Measurements from ENCODE around the gene ATAD5.
A peak's percentile ranks its signal among the peaks of the same experiment; 100 is the strongest.
"Not testable (repeated sequence)": the region's sequence is repeated elsewhere in the genome, so short reads cannot be mapped to it uniquely, and the experiment has no call there.

The ATAD5 gene

DNA sequence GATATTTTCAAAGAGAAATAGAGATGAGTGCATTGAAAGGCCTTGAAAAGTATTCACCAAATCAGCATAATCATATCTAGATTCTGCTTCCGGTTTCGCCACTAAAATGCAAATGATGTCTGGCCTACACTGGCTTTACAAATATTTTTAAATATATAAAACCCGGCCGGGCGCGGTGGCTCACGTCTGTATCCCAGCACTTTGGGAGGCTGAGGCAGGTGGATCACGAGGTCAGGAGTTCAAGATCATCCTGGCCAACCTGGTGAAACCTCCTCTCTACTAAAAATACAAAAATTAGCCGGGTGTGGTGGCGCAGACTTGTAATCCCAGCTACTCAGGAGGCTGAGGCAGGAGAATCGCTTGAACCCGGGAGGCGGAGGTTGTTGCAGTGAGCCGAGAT is 8.8 kb upstream of the ATAD5 start:
- POLR2A ChIA-PET; H3K36me3 ChIP-seq (ENCODE audit: control insufficient read depth in 4 of 4, insufficient read depth in 4 of 4, low read length in 3 of 4); H3K27me3 ChIP-seq (replicated peaks in 2 of 5; ENCODE audit: control insufficient read depth in 4 of 5, insufficient read depth in 5 of 5, low read length in 4 of 5); H3K9me3 ChIP-seq (ENCODE audit: control extremely low read depth in 1 of 5, control insufficient read depth in 4 of 5, insufficient read depth in 2 of 5, low read depth in 1 of 5, low read length in 4 of 5): not testable (repeated sequence)
- Histone ChIP-seq H3K4me1 (ENCODE audit: control extremely low read depth in 1 of 4, control insufficient read depth in 4 of 4, insufficient read depth in 4 of 4, low read length in 3 of 4) (peaks cover 24 to 68% (median 59%) of the 10 kb centered on the region in 4 experiments), H3K27ac (ENCODE audit: insufficient read depth in 1 of 2, low read depth in 1 of 2, low read length in 2 of 2, poor library complexity in 1 of 2, severe bottlenecking in 2 of 2) (peak overlapping the region; percentile 4 to 86), H3K4me3 (ENCODE audit: control insufficient read depth in 1 of 7, extremely low read depth in 1 of 7, insufficient read depth in 4 of 7, low read depth in 2 of 7, low read length in 6 of 7) (peak overlapping the region in 6 of 7 experiments; percentile 82 to 98 (median 94))
- CTCF ChIA-PET, result interaction anchor here (0.6 to 3.4 kb wide), 4 partner anchors 13 to 36 kb away, joined by 3 to 23 read pairs (median 4); no protein-coding TSS in a partner anchor
- WGBS (ENCODE audit: insufficient coverage), result 0% methylated on average over 2 of the region's 14 CpGs
- peak in 2 of 3 donors; percentile 40 to 55 for DNase-seq

DNA sequence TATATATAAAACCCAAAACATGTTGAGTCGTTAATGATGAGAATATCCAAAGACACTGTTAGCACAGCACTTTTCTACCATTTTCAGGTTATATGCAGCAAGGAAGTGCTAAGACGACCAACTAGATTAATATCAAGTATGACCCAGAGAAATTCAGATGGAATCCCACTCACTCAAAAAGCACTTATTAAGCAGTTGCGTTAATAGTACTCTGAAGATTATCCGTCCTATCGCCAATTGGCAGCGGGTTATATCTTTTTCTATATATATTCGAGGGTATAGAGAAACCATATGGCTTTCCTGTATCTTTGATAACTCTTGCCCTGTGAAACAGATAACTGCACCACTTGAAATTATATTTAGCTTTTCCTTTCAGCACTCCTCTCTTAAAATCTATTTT is 8.3 kb upstream of the ATAD5 start:
- Histone ChIP-seq H3K36me3 (ENCODE audit: control insufficient read depth in 4 of 4, insufficient read depth in 4 of 4, low read length in 3 of 4) (no peaks in the 10 kb centered on the region), H3K9me3 (ENCODE audit: control extremely low read depth in 1 of 5, control insufficient read depth in 4 of 5, insufficient read depth in 2 of 5, low read depth in 1 of 5, low read length in 4 of 5) (no peaks in the 10 kb centered on the region), H3K4me3 (ENCODE audit: control insufficient read depth in 1 of 7, extremely low read depth in 1 of 7, insufficient read depth in 4 of 7, low read depth in 2 of 7, low read length in 6 of 7) (peak overlapping the region in 6 of 7 experiments; percentile 82 to 98 (median 94)), H3K27ac (ENCODE audit: insufficient read depth in 1 of 2, low read depth in 1 of 2, low read length in 2 of 2, poor library complexity in 1 of 2, severe bottlenecking in 2 of 2) (peak overlapping the region; percentile 79 to 86), H3K27me3 (replicated peaks in 2 of 5; ENCODE audit: control insufficient read depth in 4 of 5, insufficient read depth in 5 of 5, low read length in 4 of 5) (no peaks in the 10 kb centered on the region), H3K4me1 (ENCODE audit: control extremely low read depth in 1 of 4, control insufficient read depth in 4 of 4, insufficient read depth in 4 of 4, low read length in 3 of 4) (peaks cover 24 to 63% (median 57%) of the 10 kb centered on the region in 4 experiments)
- DNase-seq, result peak in 1 of 3 donors; percentile 37
- ChIA-PET CTCF (interaction anchor here (1.2 to 3.8 kb wide), 5 partner anchors 9 to 64 kb away, joined by 3 to 34 read pairs (median 4); no protein-coding TSS in a partner anchor), POLR2A (interaction anchor here (1.8 kb wide), 1 partner anchor 14 kb away, joined by 8 read pairs; no protein-coding TSS in a partner anchor)
- WGBS (ENCODE audit: insufficient coverage), result 20% methylated on average over 1 of the region's 7 CpGs

DNA sequence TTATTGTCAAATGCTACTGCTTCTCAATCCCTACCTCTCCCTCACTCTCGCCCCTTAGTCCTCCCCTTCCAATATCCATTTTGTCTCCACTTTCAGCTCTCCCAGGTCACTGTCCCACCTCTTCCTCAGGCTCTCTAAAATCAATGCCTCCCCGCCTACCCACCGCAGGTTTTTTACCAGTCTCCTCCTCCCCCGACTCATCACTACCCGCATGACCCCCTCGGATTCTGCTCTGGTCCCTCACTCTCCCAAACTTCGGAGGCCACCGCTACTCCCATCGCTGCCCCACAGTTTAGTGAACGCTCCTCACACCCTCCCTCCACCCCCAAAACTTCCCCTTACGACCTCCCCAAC is 7.8 kb upstream of the ATAD5 start:
- Histone ChIP-seq H3K9me3 (ENCODE audit: control extremely low read depth in 1 of 5, control insufficient read depth in 4 of 5, insufficient read depth in 2 of 5, low read depth in 1 of 5, low read length in 4 of 5) (no peaks in the 10 kb centered on the region), H3K27ac (ENCODE audit: insufficient read depth in 1 of 2, low read depth in 1 of 2, low read length in 2 of 2, poor library complexity in 1 of 2, severe bottlenecking in 2 of 2) (peak overlapping the region; percentile 79 to 86), H3K36me3 (ENCODE audit: control insufficient read depth in 4 of 4, insufficient read depth in 4 of 4, low read length in 3 of 4) (no peaks in the 10 kb centered on the region), H3K4me1 (ENCODE audit: control extremely low read depth in 1 of 4, control insufficient read depth in 4 of 4, insufficient read depth in 4 of 4, low read length in 3 of 4) (peaks cover 23 to 57% (median 51%) of the 10 kb centered on the region in 4 experiments), H3K27me3 (replicated peaks in 2 of 5; ENCODE audit: control insufficient read depth in 4 of 5, insufficient read depth in 5 of 5, low read length in 4 of 5) (no peaks in the 10 kb centered on the region), H3K4me3 (ENCODE audit: control insufficient read depth in 1 of 7, extremely low read depth in 1 of 7, insufficient read depth in 4 of 7, low read depth in 2 of 7, low read length in 6 of 7) (peak overlapping the region; percentile 82 to 98 (median 92))
- ChIA-PET POLR2A (interaction anchor here (1.6 to 1.8 kb wide), 2 partner anchors 15 to 18 kb away, joined by 6 to 8 read pairs; no protein-coding TSS in a partner anchor), CTCF (interaction anchor here (1.0 to 3.8 kb wide), 7 partner anchors 9 to 65 kb away, joined by 3 to 34 read pairs (median 4); no protein-coding TSS in a partner anchor)
- DNase-seq, result peak in 2 of 3 donors; percentile 52 to 61
- WGBS (ENCODE audit: insufficient coverage), result 0% methylated on average over 10 of the region's 11 CpGs

DNA sequence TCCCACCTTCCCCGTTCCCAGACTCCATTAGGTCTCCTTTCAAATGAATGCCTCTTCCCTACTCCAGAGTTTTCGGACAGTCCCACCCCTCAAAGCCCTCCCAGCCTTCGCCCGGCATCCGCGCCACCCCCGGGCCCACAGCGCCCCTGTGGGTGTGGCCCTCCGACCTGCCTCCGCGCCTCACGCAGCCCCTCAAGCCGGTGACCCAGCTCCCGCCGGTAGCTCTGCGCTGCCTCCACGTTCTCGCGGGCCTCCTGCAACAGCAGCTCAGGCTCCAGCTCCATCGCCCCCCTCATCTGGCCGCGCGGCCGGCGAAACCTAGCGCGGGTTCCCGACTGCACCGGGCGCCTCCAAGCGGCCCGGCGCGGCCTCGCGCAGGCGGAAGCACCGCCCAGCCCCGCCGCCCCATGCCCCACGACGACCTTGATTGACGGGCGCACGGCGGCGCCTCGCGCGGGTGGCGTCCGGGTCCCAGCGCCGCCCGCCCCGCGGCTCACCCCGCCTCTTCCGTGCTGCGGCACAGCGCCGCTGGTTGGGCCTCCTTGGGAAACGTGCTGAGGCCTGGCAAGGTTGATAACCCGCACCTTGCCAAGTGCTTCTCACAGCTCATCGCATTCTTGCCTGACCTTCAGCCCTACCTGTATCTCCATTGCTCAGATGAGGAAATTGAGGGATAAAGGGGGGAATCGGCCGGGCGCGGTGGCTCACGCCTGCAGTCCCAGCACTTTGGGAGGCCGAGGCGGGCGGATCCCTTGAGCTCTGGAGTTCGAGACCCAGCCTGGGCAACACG is 7.2 kb upstream of the ATAD5 start, which contains the start of gene CRLF3:
TSS of gene CRLF3 (minus strand) at position 337 of the 790 bp plus-strand sequence. CDS start at position 296, 41 bp downstream.
- peaks cover 18 to 51% (median 45%) of the 10 kb centered on the region in 4 experiments for H3K4me1 ChIP-seq (ENCODE audit: control extremely low read depth in 1 of 4, control insufficient read depth in 4 of 4, insufficient read depth in 4 of 4, low read length in 3 of 4)
- WGBS (ENCODE audit: insufficient coverage), result 2% methylated on average over 58 of the region's 75 CpGs

DNA sequence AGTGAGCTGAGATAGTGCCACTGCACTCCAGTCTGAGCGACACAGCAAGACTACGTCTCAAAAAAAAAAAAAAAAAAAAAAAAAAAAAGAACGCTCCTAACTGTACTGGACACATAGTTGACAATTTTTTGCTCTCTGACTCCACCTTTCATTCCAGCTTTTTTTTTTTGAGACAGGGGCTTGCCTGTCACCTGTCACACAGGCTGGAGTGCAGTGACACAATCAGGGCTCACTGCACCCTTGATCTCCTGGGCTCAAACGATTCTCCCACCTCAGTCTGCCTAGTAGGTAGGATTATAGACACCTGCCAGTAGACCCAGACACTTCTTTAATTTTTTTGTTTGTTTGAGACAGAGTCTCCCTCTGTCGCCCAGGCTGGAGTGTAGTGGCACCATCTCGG is 4.7 kb upstream of the ATAD5 start:
- H3K27ac ChIP-seq (ENCODE audit: insufficient read depth in 1 of 2, low read depth in 1 of 2, low read length in 2 of 2, poor library complexity in 1 of 2, severe bottlenecking in 2 of 2), result no peak overlapping the region
- CTCF ChIA-PET, result interaction anchor here (0.6 to 3.8 kb wide), 8 partner anchors 11 to 1642 kb away, joined by 3 to 34 read pairs (median 6); no protein-coding TSS in a partner anchor

More for the DNA sequence above, 7.2 kb upstream of the ATAD5 start, which contains the start of gene CRLF3:
- no peaks in the 10 kb centered on the region for H3K36me3 ChIP-seq (ENCODE audit: control insufficient read depth in 4 of 4, insufficient read depth in 4 of 4, low read length in 3 of 4)
- DNase-seq, result peak; percentile 94 to 97 (median 96)
- POLR2A ChIA-PET, result interaction anchor here (0.6 to 1.8 kb wide), 4 partner anchors 11 to 134 kb away, joined by 3 to 8 read pairs (median 5); no protein-coding TSS in a partner anchor
- no peaks in the 10 kb centered on the region for H3K27me3 ChIP-seq (replicated peaks in 2 of 5; ENCODE audit: control insufficient read depth in 4 of 5, insufficient read depth in 5 of 5, low read length in 4 of 5)
- no peaks in the 10 kb centered on the region for H3K9me3 ChIP-seq (ENCODE audit: control extremely low read depth in 1 of 5, control insufficient read depth in 4 of 5, insufficient read depth in 2 of 5, low read depth in 1 of 5, low read length in 4 of 5)
- H3K27ac ChIP-seq (ENCODE audit: insufficient read depth in 1 of 2, low read depth in 1 of 2, low read length in 2 of 2, poor library complexity in 1 of 2, severe bottlenecking in 2 of 2), result peak within 1 kb of the TSS; percentile 79 to 86
- CTCF ChIA-PET, result interaction anchor here (1.0 to 3.8 kb wide), 8 partner anchors 9 to 65 kb away, joined by 3 to 34 read pairs (median 4); no protein-coding TSS in a partner anchor
- peak within 1 kb of the TSS; percentile 82 to 98 (median 92) for H3K4me3 ChIP-seq (ENCODE audit: control insufficient read depth in 1 of 7, extremely low read depth in 1 of 7, insufficient read depth in 4 of 7, low read depth in 2 of 7, low read length in 6 of 7)

DNA sequence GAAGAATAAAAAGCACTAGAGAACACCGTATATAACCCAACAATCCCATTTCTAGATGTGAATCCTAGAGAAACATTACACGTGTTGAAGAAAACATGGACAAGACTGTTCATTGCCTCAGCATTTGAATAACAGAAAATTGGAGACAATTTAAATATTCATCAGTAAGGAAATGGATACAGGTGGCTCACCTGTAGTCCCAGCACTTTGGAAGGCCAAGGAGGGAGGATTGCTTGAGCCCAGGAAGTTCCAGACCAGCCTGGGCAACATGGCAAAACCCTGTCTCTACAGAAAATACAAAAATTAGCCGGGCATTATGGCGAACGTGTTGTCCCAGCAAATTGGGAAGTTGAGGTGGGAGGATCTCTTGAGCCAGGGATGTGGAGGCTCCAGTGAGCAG is 2.7 kb upstream of the ATAD5 start:
- H3K27me3 ChIP-seq (replicated peaks in 2 of 5; ENCODE audit: control insufficient read depth in 4 of 5, insufficient read depth in 5 of 5, low read length in 4 of 5), result no peaks in the 10 kb centered on the region
- CTCF ChIA-PET, result interaction anchor here (3.7 kb wide), 1 partner anchor 20 kb away, joined by 9 read pairs; no protein-coding TSS in a partner anchor
- H3K27ac ChIP-seq (ENCODE audit: insufficient read depth in 1 of 2, low read depth in 1 of 2, low read length in 2 of 2, poor library complexity in 1 of 2, severe bottlenecking in 2 of 2), result no peak overlapping the region
- WGBS (ENCODE audit: insufficient coverage), result 90% methylated on average over 3 of the region's 5 CpGs
- no peak overlapping the region for H3K4me3 ChIP-seq (ENCODE audit: control insufficient read depth in 1 of 7, extremely low read depth in 1 of 7, insufficient read depth in 4 of 7, low read depth in 2 of 7, low read length in 6 of 7)
- H3K4me1 ChIP-seq (ENCODE audit: control extremely low read depth in 1 of 4, control insufficient read depth in 4 of 4, insufficient read depth in 4 of 4, low read length in 3 of 4), result peaks cover 4 to 32% (median 29%) of the 10 kb centered on the region in 4 experiments
- POLR2A ChIA-PET, result no interaction called here
- no peaks in the 10 kb centered on the region for H3K36me3 ChIP-seq (ENCODE audit: control insufficient read depth in 4 of 4, insufficient read depth in 4 of 4, low read length in 3 of 4)
- DNase-seq, result no peak
- H3K9me3 ChIP-seq (ENCODE audit: control extremely low read depth in 1 of 5, control insufficient read depth in 4 of 5, insufficient read depth in 2 of 5, low read depth in 1 of 5, low read length in 4 of 5), result no peaks in the 10 kb centered on the region

More for the DNA sequence above, 4.7 kb upstream of the ATAD5 start:
- Histone ChIP-seq H3K9me3 (ENCODE audit: control extremely low read depth in 1 of 5, control insufficient read depth in 4 of 5, insufficient read depth in 2 of 5, low read depth in 1 of 5, low read length in 4 of 5) (no peaks in the 10 kb centered on the region), H3K4me1 (ENCODE audit: control extremely low read depth in 1 of 4, control insufficient read depth in 4 of 4, insufficient read depth in 4 of 4, low read length in 3 of 4) (peaks cover 10 to 34% (median 29%) of the 10 kb centered on the region in 4 experiments), H3K27me3 (replicated peaks in 2 of 5; ENCODE audit: control insufficient read depth in 4 of 5, insufficient read depth in 5 of 5, low read length in 4 of 5) (no peaks in the 10 kb centered on the region), H3K4me3 (ENCODE audit: control insufficient read depth in 1 of 7, extremely low read depth in 1 of 7, insufficient read depth in 4 of 7, low read depth in 2 of 7, low read length in 6 of 7) (no peak overlapping the region), H3K36me3 (ENCODE audit: control insufficient read depth in 4 of 4, insufficient read depth in 4 of 4, low read length in 3 of 4) (no peaks in the 10 kb centered on the region)
- 83% methylated on average over 1 of the region's 6 CpGs for WGBS (ENCODE audit: insufficient coverage)
- DNase-seq, result no peak
- POLR2A ChIA-PET, result no interaction called here

All from common myeloid progenitor, CD34-positive (primary cell).